GM12878 (cell line): Measurements from ENCODE around the gene GPC5.
"Not testable (repeated sequence)": the region's sequence is repeated elsewhere in the genome, so short reads cannot be mapped to it uniquely, and the experiment has no call there.

Source experiments
- ASH2L ChIP-seq: fragments of 300-600, 200-600 bp; sonication (generic); IDR thresholded peaks from 2 replicates; pipeline ENCODE4 v1.6.1; 2017; ENCODE audit warnings: low read depth, mild to moderate bottlenecking, borderline replicate concordance
- CREB1 ChIP-seq: IDR thresholded peaks from 2 replicates; pipeline ENCODE4 v1.6.1; 2012; ENCODE audit warnings: low read depth, mild to moderate bottlenecking, inconsistent platforms
- CTCF ChIP-seq, 3 experiments: IDR thresholded peaks in 2 of 3; conservative IDR thresholded peaks in 1 of 3; 2 replicates each; pipeline ENCODE4 v1.5.1; 2011; ENCODE audit warnings: low read depth in 3 of 3, low read length in 3 of 3, mild to moderate bottlenecking in 3 of 3, control low read depth in 2 of 3, moderate library complexity in 2 of 3, inconsistent platforms in 1 of 3, mixed read lengths in 1 of 3; ENCODE audit not compliant: control insufficient read depth in 2 of 3, insufficient read depth in 1 of 3; ENCODE audit errors: extremely low read depth in 1 of 3
- HDAC2 ChIP-seq: fragments of 200-600 bp; sonication (generic); IDR thresholded peaks from 2 replicates; pipeline ENCODE4 v1.6.1; 2017
- HDAC6 ChIP-seq: fragments of 200-600 bp; sonication (generic); IDR thresholded peaks from one replicate; pipeline ENCODE4 v1.8.0; 2017; ENCODE audit warnings: antibody characterized with exemption; ENCODE audit not compliant: unreplicated experiment
- MXI1 ChIP-seq: fragments of 150-350 bp; IDR thresholded peaks from 2 replicates; pipeline ENCODE4 v1.6.1; 2011; ENCODE audit warnings: low read depth, mild to moderate bottlenecking, inconsistent platforms, low read length, improper control_type of control experiment
- POLR2AphosphoS5 ChIP-seq: IDR thresholded peaks from 2 replicates; pipeline ENCODE4 v1.6.1; 2011; ENCODE audit warnings: mild to moderate bottlenecking, low read length, inconsistent platforms
- PRDM15 ChIP-seq: fragments of 450-650 bp; formaldehyde crosslinking; IDR thresholded peaks from 2 replicates; pipeline ENCODE4 v1.4.0; 2020; ENCODE audit warnings: mild to moderate bottlenecking, moderate library complexity
- RAD51 ChIP-seq: fragments of 450-650 bp; IDR thresholded peaks from 2 replicates; pipeline ENCODE4 v1.6.1; 2016; ENCODE audit warnings: moderate library complexity, mild to moderate bottlenecking, inconsistent platforms
- SRF ChIP-seq, 2 experiments: IDR thresholded peaks; 2 replicates each; pipeline ENCODE4 v1.6.1; 2011; ENCODE audit warnings: low read depth in 2 of 2, low read length in 2 of 2, mild to moderate bottlenecking in 1 of 2, moderate library complexity in 1 of 2

- not testable (repeated sequence) for TF ChIP-seq POLR2AphosphoS5; RAD51; PRDM15 (CRISPR knock-in tag); CREB1; ASH2L; CTCF (IDR thresholded peaks at IDR 0.05 in 2 of 3, conservative IDR thresholded peaks at IDR 0.05 in 1 of 3; ENCODE audit: control insufficient read depth in 2 of 3, extremely low read depth in 1 of 3, insufficient read depth in 1 of 3, low read depth in 3 of 3, low read length in 3 of 3); HDAC6; SRF (IDR thresholded peaks at IDR 0.05; ENCODE audit: low read depth in 2 of 2, low read length in 2 of 2); HDAC2; MXI1
Observed at GRCh38 chr13:91416579-91416978, 18.2 kb downstream of the GPC5 start.
